MM.1S (cell line): ENCODE results near the gene CFAP57.

Experiments used
- DNase-seq: peaks from one replicate; pipeline ENCODE4 v3.0.0-alpha.2; 2015
- H2AFZ ChIP-seq: fragments of 300-600 bp; sonication (generic); 2 replicates; pipeline ENCODE4 v1.6.0; 2016; ENCODE audit warnings: antibody characterized with exemption, low read length
- H3F3A ChIP-seq: fragments of 300-600 bp; sonication (generic); 2 replicates; pipeline ENCODE4 v1.6.1; 2016; ENCODE audit warnings: mild to moderate bottlenecking, antibody characterized with exemption, low read length, moderate library complexity, mixed read lengths; ENCODE audit not compliant: insufficient read depth
- H3K27ac ChIP-seq: fragments of 300-600 bp; sonication (generic); 2 replicates; pipeline ENCODE4 v1.5.1; 2016; ENCODE audit warnings: mild to moderate bottlenecking, low read length
- H3K27me3 ChIP-seq: fragments of 300-600 bp; sonication (generic); replicated peaks from 2 replicates; pipeline ENCODE4 v1.6.0; 2016; ENCODE audit warnings: low read length; ENCODE audit not compliant: insufficient read depth
- H3K36me3 ChIP-seq: fragments of 300-600 bp; sonication (generic); replicated peaks from 2 replicates; pipeline ENCODE4 v1.6.1; 2016; ENCODE audit warnings: mild to moderate bottlenecking, low read length, mixed read lengths; ENCODE audit not compliant: insufficient read depth
- H3K4me1 ChIP-seq: fragments of 300-600 bp; sonication (generic); 2 replicates; pipeline ENCODE4 v1.6.1; 2016; ENCODE audit warnings: low read length, mixed read lengths
- H3K4me2 ChIP-seq: fragments of 300-600 bp; sonication (generic); 2 replicates; pipeline ENCODE4 v1.6.0; 2016; ENCODE audit warnings: low read depth, low read length
- H3K4me3 ChIP-seq: fragments of 300-600 bp; sonication (generic); 2 replicates; pipeline ENCODE4 v1.5.1; 2016; ENCODE audit warnings: low read length, mixed read lengths
- H3K79me2 ChIP-seq: fragments of 300-600 bp; sonication (generic); 2 replicates; pipeline ENCODE4 v1.6.1; 2016; ENCODE audit warnings: mixed run types, low read length, mixed read lengths
- H3K9ac ChIP-seq: fragments of 300-600 bp; sonication (generic); 2 replicates; pipeline ENCODE4 v1.6.1; 2016; ENCODE audit warnings: low read length, mixed read lengths
- H3K9me2 ChIP-seq: fragments of 300-600 bp; sonication (generic); replicated peaks from 2 replicates; pipeline ENCODE4 v1.6.1; 2016; ENCODE audit warnings: mild to moderate bottlenecking, low read length, mixed read lengths; ENCODE audit not compliant: insufficient read depth
- H3K9me3 ChIP-seq: fragments of 300-600 bp; sonication (generic); replicated peaks from 2 replicates; pipeline ENCODE4 v1.6.1; 2016; ENCODE audit warnings: mild to moderate bottlenecking, low read length, mixed read lengths; ENCODE audit not compliant: insufficient read depth
- H4K20me1 ChIP-seq: fragments of 300-600 bp; sonication (generic); 2 replicates; pipeline ENCODE4 v1.6.1; 2016; ENCODE audit warnings: mild to moderate bottlenecking, low read length, moderate library complexity, mixed read lengths; ENCODE audit not compliant: insufficient read depth
- CTCF ChIP-seq: fragments of 300-600 bp; sonication (generic); IDR thresholded peaks from 2 replicates; pipeline ENCODE4 v1.5.1; 2016; ENCODE audit warnings: antibody characterized with exemption, low read length, mixed read lengths
- EZH2 ChIP-seq: fragments of 300-600 bp; sonication (generic); optimal IDR thresholded peaks from 2 replicates; pipeline ENCODE3; 2017; ENCODE audit warnings: low read depth, mild to moderate bottlenecking, antibody characterized with exemption, low read length, mixed read lengths
- EZH2phosphoT487 ChIP-seq: fragments of 300-600 bp; sonication (generic); IDR thresholded peaks from 2 replicates; pipeline ENCODE4 v1.6.1; 2018; ENCODE audit warnings: antibody characterized with exemption, low read length

CFAP57 gene

GRCh38 chr1:43251024-43251423 is 78.9 kb downstream of the CFAP57 start:
- TF ChIP-seq CTCF = no peak
- TF ChIP-seq EZH2phosphoT487 = no peak
- TF ChIP-seq EZH2 = no peak
- Histone ChIP-seq H4K20me1 (no peaks in the 10 kb centered on the region), H3K79me2 (no peaks in the 10 kb centered on the region), H3K27ac (no peak overlapping the region), H3K9ac (no peak overlapping the region), H3K27me3 (no peaks in the 10 kb centered on the region), H3K36me3 (no peaks in the 10 kb centered on the region), H3K9me2 (no peaks in the 10 kb centered on the region), H3K4me1 (no peaks in the 10 kb centered on the region), H3K9me3 (no peaks in the 10 kb centered on the region), H3K4me3 (no peak overlapping the region), H3K4me2 (no peak overlapping the region), H2AFZ (no peak overlapping the region), H3F3A (no peaks in the 10 kb centered on the region)
- DNase-seq = no peak

GRCh38 chr1:43252225-43252624 is 80.1 kb downstream of the CFAP57 start:
- TF ChIP-seq EZH2phosphoT487 (no peak), CTCF (no peak), EZH2 (no peak)
- Histone ChIP-seq H3K4me3 (no peak overlapping the region), H4K20me1 (no peaks in the 10 kb centered on the region), H3K79me2 (no peaks in the 10 kb centered on the region), H3K9ac (no peak overlapping the region), H3K27me3 (no peaks in the 10 kb centered on the region), H3K9me3 (no peaks in the 10 kb centered on the region), H3K27ac (no peak overlapping the region), H2AFZ (no peak overlapping the region), H3K4me2 (no peak overlapping the region), H3K36me3 (no peaks in the 10 kb centered on the region), H3K9me2 (no peaks in the 10 kb centered on the region), H3K4me1 (no peaks in the 10 kb centered on the region), H3F3A (no peaks in the 10 kb centered on the region)
- no peak for DNase-seq

- Histone ChIP-seq H3K9me3 (no peaks in the 10 kb centered on the region), H4K20me1 (no peaks in the 10 kb centered on the region), H3K4me1 (no peaks in the 10 kb centered on the region)
Measured at GRCh38 chr1:43253173-43253572, 81.0 kb downstream of the CFAP57 start.

More at GRCh38 chr1:43253173-43253572, 81.0 kb downstream of the CFAP57 start:
- Histone ChIP-seq H3K27ac (no peak overlapping the region), H3K36me3 (no peaks in the 10 kb centered on the region), H3K79me2 (no peaks in the 10 kb centered on the region), H3F3A (no peaks in the 10 kb centered on the region), H3K9me2 (no peaks in the 10 kb centered on the region), H3K4me2 (no peak overlapping the region), H3K4me3 (no peak overlapping the region), H3K9ac (no peak overlapping the region), H3K27me3 (no peaks in the 10 kb centered on the region), H2AFZ (no peak overlapping the region)
- TF ChIP-seq EZH2phosphoT487 = no peak
- no peak for TF ChIP-seq EZH2
- no peak for TF ChIP-seq CTCF
- no peak for DNase-seq
